Measurements from ENCODE around the gene DCAF12.
A peak's percentile ranks its signal among the peaks of the same experiment; 100 is the strongest.
"Not testable (repeated sequence)": the region's sequence is repeated elsewhere in the genome, so short reads cannot be mapped to it uniquely, and the experiment has no call there.

The DCAF12 gene

DNA sequence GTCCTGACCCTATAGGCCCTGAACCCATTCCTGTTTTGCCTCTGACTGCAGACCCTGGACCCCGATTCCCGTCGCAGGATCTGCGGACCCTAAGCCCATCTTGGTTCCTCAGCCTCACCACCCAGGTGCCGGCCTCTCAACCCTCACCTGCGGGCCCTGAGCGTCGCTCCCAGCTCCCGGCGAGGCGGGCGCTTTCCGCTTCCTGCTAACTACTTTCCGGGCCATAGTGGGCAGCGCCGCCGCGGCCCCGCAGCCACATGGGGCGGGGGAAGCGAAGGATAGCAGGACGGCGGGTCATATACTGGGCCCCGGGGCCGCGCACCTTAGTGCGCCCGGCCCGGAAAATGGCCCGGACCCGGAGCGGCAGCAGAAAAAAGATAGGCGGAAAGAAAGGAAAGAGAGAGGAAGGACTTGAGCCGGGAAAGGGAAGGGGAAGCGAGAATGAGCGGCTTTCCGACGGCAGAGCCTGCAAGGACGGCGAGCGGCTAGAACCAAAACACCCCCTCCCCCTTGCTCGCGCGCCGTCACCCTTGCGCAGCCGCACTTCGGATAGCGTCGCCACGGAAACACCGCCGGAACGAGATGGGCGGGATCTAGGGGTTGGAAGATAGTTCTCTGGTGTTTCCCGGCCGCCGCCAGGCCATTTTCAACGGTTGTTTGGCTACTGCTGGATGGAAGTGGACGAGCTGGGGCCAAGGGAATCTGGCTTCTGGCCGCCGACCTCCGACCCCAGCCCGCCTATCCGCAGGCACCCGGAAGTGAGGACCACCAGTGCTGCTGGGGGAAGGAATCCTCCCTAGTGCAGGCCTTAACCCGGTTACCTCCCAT is at the start of gene DCAF12:
Gene DCAF12, minus strand, starts transcription at position 492 of the 828 bp plus-strand sequence. Its CDS starts 267 bp downstream, at position 225.
- DNase-seq (ENCODE audit: low spot score), result peak; percentile 93

DNA sequence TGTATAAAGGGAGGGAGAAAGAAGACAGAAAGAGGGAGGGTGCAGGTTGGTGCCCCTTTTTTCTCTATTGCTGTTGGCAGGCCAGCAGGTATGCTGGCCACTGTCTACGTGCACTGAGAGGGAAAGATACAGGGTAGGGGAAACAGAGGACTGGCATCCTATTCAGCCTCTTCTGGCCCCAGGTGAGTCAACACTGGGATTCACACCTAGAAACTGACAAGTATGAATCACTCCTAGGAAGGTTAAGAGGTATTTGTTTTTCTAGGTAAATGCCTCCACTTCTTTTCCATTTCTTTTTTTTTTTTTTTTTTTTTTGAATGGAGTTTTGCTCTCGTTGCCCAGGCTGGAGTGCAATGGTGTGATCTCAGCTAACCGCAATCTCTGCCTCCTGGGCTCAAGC is 49.6 kb upstream of the DCAF12 start:
- DNase-seq (ENCODE audit: low spot score), result no peak

DNA sequence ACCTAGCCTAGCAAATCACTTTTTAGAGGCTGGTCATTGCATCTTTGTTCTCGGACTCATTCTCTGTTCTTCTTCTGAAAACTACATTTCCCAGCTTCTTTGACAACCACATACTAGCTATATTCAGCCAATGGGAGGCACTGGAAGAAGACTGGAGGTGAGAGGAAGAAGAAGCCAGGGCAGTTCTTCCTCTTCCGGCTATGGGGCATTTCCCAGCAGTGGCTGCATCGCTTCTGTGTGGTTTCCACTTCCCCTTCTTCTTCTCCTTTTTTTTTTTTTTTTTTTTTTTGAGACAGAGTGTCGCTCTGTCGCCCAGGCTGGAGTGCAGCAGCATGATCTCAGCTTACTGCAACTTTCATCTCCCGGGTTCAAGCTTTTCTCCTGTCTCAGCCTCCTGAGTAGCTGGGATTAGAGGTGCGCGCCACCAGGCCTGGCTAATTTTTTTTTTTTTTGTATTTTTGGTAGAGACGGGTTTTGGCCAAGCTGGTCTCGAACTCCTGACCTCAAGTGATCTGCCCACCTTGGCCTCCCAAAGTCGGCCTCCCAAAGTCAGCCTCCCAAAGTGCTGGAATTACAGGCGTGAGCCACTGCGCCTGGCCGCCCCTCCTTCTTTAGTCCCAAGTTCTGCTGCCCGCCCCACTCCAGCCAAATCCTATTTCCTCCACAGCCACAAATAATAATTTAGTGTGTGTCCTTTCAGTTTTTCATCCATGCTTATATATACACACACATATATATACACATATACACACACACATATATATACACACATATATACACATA is 45.4 kb upstream of the DCAF12 start:
- DNase-seq (ENCODE audit: low spot score), result no peak

DNA sequence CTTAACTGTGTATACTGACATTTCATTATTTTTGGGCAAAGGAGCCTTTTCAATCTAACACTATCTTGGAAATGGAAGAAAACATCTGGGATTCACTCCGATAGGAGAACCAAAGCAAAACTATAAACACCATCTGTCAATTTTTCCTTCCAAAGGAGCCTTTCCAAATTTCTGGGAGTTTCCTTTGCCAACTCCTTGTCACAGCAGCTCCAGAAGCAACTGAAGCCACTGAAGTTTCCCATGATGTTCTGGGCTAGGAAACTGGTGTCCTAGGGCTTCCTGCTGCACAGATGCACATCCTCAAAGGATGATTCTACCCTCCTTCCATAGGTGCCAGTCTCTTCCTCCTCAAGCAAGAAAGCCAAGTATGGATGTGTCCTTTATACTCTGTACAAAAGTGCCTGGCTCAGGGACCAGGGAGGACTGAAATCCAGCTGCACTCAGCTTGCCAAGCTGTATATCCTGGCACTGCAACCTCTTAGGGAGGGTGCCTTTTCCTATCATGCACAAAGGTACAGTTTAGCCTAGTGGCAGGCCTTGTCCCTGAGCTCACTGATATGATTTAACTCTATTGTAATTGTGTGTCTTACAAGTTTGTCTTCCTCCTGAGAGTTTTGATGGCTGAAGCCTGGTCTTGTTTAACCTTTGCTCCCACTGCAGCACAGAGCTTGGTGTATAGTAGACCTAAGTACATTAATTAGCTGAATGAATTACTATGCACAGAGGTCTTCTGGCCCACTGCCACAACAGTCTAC is 43.9 kb upstream of the DCAF12 start:
- no peak for DNase-seq (ENCODE audit: low spot score)

DNA sequence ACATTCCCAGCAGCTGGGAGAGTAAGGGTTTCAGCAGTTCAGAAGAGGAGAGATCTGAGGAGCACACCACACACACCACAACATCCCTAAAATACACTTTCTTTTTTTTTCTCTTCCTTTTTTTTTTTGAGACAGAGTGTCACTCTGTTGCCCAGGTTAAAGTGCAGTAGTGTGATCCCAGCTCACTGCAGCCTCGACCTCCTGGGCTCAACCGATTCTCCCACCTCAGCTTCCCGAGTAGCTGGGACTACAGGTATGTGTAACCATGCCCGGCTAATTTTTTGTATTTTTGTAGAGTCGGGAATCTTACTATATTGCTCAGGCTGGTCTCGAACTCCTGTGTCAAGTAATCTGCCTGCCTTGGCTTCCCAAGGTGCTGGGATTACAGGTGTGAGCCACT is 42.6 kb upstream of the DCAF12 start:
- DNase-seq (ENCODE audit: low spot score), result no peak

DNA sequence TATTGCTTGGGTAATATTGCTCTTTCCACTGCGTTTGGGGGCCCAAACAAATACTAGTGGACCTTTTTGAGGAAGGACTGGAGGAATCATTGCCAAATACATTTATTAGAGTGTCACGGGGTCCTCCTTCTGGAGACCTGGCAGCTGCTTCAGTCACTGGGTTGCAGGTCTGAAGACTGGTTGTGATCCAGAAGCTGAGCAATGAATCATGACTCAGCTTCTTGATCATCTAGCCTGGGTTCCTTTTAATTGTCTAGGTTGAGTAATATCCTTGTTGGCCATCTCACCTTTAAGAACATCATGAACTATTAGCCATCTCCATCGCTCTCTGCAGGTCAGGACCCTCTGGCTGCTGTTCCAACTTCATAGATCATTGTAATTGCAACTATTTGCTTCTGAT is 36.9 kb upstream of the DCAF12 start:
- DNase-seq (ENCODE audit: low spot score), result no peak

DNA sequence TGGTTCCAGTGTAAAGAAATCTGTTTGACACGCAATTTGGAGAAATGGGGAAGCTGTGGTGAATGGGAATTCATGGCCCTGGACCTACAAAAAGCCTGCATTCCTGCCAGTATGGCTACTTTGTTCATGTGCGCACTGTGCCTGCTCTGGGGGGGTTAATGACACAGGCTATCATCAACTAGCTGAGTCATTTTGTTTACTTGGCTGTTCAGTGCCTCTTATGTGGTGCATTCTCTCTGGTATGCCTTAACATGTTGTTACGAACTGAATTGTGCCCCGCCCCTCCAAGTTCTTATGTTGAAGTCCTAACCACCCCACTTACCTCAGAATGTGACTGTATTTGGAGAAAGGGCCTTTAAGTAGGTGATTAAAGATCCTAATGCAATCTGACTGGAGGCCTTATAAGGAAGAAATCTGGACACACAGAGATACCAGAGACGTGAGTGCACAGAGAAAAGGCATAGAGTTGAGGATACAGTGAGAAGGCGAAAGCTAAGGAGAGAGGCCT is 31.9 kb upstream of the DCAF12 start:
- no peak for DNase-seq (ENCODE audit: low spot score)

DNA sequence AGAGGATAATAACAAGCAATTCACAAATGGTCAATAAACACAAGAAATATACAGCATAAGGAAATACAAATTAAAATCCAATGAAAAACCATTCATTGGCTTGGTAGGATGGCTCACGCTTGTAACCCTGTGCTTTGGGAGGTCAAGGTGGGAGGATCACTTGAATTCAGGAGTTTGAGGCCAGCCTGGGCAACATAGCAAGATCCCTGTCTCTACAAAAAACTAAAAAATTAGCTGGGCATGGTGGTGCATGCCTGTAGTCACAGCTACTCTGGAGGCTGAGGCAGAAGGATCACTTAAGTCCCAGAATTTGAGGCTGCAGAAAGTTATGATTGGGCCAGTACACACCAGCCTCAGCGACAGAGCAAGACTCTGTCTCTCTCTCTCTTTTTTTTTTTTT is 31.4 kb upstream of the DCAF12 start:
- DNase-seq (ENCODE audit: low spot score), result no peak

DNA sequence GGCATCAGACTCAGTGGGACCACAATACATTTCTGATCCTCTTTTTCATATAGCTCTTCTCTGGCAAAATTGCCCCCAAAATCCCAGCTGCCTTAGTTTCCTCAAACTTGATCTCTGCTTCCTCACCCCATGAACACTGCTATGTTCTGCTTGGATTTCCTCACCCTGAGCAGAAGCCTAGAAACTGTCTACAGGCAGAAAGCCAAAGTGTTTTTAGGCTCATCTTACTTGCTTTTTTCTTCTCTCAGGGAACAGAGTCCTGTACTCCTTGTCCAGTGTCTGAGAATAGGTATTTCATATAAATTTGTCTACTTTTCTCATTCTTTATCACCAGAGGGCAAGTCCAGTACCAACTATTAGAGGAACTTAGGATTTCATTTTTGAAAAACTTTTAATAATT is 30.8 kb upstream of the DCAF12 start:
- no peak for DNase-seq (ENCODE audit: low spot score)

DNA sequence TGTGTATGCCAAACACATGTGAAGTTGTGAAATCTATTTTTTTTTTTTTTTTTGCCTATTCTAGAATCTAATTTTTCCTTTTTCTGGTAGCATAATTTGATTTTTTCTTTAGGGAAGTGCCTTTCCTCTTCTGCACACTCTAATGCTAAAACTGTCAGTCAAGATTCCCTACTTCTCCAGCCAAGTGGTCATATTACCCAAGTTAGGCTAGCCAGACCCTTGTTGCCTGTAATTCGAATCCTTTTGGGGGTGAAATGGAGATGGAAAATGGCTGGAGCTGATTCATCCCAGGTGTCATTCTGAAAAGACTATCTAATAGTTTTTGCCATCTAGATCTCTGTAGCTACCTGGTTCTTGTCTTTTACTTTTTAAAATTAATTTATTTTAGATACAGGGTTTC is 27.6 kb upstream of the DCAF12 start:
- DNase-seq (ENCODE audit: low spot score), result no peak

DNA sequence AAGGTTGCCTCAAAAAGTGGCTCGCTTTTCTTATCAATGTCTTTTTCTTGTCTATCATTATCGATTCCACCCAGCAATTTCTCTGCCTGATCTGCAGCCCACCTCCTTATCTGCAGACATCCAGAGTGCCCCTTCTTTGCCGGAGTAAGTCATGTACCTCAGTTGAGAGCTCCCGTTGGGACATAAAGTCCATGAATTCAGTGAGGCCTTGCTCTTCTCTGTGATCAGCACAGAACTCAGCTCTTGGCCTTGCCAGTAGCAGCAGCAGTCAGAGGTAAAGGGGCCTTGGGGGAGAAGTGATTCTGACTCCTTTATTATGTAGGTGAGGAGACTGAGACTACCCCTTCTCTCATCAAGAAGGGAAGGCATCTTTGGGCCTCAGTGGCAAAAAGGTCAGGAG is 24.9 kb upstream of the DCAF12 start:
- no peak for DNase-seq (ENCODE audit: low spot score)

DNA sequence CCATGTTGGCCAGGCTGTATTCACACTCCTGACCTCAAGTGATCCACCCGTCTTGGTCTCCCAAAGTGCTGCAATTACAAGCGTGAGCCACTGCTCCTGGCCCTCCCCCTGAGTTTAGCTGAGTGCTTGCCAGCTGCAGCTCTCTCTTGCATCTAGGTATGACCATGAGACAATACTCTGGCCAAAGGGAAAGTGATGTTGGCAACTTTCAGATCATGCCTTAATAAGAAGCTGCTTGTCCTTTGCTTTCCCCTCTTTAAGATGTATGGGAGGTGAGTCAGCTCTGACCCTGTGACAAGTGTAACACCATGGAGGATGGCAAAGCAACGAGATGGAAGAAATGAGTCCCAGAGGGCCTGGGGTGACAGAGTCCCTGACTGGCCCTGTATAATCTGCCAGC is 18.7 kb upstream of the DCAF12 start:
- DNase-seq (ENCODE audit: low spot score), result peak; percentile 10

DNA sequence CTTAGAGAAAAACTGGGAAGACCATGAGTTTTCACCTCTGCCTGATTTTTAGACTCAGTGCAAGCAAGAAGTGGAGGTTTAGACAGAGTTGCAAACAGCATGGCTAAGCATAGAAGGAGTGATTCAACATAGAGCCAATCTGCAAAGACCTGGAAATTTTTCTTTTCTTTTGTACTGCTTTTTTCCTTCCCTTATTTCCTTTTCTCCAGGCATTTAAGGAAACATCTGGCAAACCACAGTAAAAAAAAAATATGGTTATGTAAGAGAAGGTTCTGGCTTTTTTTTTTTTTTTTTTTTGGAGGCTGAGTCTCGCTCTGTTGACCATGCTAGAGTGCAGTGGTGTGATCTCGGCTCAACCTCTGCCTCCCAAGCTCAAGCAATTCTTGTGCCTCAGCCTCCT is 16.6 kb upstream of the DCAF12 start:
- no peak for DNase-seq (ENCODE audit: low spot score)

DNA sequence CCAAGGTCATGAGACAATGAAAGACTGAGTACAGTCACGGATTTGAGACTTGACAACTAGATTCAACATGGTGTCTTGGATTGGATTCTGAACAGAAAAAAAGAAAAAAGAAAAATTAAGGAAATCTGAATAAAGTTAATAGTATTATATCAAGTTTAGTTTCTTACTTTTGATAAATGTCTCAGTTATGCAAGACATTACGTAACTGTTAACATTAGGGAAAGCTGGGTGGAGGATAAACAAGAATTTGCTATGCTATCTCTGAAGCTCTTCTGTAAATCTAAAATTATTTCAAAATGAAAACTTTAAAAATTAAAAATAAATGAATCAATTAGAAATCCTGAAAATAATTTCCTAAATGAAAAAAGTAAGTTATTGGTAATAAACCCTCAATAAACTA is 14.4 kb upstream of the DCAF12 start:
- no peak for DNase-seq (ENCODE audit: low spot score)

DNA sequence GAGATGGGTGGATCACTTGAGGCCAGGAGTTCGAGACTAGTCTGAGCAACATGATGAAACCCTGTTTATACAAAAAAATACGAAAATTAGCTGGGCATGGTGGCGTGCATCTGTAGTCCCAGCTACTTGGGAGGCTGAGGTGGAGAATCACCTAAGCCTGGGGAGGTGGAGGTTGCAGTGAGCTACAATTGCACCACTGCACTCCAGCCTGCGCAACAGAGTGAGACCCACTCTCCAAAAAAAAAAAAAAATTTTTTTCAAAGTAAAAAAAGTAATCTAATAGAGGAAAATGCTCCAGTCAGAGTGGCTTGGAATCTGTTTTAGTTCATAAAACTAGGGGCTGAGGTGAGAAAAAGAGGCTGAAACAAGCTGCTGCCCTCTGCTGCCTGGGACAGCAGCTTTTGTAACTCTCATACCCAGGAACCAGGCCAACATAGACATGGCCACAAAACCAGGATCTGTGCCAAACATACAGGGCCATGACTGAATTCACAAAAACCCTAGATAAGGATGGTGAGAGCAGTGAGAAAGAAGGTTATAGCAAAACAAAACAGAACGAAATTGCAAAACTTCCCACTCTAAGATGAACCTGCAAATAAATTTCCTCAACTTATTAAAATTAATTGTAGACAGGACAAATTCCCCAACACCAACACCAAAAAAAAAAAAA is 13.1 kb upstream of the DCAF12 start:
- peak; percentile 82 for DNase-seq (ENCODE audit: low spot score)

DNA sequence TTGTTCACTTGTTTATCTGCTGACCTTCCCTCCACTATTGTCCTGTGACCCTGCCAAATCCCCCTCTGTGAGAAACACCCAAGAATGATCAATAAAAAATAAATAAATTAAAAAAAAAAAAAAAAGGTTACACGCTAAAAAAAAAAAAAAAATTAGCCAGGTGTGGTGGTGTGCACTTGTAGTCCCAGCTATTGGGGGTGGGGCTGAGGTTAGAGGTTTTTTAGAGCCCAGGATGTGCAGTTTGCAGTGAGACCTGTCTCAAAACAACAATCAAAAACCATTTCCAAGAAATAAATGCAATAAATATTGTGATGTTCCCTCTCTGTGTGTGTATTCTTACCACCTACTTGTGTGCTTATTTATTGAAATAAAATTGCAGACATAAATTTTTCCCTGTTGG is 12.1 kb upstream of the DCAF12 start:
- not testable (repeated sequence) for DNase-seq (ENCODE audit: low spot score)

DNA sequence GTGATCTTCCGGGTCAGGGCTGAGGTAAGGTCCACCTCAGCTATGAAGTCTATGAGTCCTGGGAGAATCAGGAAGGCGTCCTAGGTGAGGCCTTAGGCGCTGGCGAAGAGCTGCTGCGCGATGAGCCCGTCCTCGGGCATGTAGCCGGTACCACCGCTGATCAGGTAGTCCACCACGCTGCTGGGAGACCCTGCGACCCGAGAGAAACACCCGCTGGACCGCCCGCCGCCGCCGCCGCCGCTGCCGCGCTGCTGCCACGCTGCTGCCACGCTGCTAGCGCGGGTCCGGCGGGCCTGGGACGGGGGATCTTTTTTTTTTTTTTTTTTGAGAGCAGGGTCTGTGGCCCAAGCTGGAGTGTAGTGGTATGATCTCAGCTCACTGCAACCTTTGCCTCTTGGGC is 8.0 kb upstream of the DCAF12 start:
- DNase-seq (ENCODE audit: low spot score), result no peak

DNA sequence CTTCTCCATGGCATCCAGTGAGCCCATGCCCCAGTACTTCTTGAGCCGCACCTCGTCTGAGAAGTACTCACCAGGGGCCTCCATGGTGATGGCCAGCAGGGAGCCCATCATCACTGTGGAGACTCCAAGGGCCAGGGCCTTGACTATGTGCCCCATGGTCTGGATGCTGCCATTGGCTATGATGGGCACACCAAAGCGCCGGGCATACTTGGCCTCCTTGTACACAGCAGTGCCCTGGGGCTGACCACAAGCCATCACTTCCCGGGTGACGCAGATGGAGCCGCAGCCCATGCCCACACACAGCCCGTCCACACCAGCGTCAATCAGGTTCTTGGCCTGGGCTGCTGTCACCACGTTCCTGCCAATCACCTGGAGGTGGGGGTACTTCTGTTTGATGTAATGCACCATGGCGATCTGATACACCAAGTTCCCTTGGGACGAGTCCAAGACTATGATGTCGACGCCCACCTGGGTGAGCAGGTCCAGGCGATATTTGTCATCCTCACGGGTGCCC is 7.0 kb upstream of the DCAF12 start:
- no peak for DNase-seq (ENCODE audit: low spot score)

DNA sequence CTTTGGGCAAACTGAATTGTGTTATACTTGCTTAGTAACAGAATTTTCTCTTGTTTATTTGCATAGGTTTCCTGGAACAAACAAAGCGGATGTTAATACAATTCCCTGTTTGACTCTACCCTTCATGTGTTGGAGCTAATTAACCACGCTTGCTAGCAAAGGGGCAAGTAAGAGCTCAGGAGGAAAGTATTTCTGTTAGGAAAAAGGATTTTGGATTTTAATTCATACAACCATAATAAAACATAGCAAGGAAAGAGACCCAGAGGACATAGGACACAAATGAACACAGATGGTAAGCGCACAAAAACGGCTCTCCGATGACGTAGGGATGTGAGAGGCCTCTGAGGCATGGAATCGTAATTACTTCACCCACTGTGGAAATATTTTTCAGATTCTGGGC is 5.1 kb upstream of the DCAF12 start:
- DNase-seq (ENCODE audit: low spot score), result no peak

DNA sequence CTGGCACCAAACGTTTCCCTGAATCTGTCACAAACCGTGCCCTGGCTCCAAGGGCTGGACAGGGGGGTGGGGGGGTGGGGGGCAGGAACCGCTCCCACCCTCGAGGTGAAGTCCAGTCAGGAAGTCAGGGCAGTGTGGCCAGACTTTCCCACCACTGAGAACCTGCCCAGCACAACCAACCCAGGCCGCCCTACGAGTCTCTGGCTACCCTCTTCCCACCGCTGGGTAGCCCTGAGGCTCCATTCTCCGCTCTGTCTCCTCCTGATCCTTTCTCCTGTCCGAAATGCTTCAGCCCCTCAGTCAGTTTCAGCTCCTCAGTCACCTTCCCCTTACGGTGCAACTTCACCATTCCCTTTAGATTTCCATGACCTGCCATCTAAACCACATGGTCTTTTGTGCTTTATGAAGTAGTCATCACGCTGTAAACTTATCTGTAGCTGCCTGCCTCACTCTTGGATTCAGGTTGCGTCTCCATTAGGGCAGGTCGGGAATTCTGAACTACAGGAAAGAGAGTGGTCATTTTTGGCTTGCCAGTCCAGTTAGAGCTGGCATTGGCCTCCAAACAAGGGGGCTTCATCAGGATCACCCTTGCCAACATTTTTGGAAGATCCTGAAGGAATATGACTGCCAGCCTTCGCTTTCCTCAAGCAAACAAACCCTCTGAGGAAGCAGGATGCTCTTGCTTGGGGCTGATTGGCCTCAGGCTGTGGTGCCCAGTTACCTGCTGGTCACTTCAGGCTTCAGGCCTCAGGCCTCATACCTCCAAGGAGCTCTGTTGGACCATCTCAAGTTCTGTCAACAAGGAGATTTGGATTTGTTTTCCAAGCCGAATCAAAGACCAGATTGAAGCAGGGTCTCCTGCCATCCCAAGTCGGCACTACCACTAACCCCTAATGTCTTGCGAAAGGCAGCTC is 794 bp upstream of the DCAF12 start:
- DNase-seq (ENCODE audit: low spot score), result no peak

All from hepatic stellate cell (primary cell).